Measurements from ENCODE around the gene ARHGEF38. TPM values are rescaled to one million over a fixed set of nuclear protein-coding genes. Genes with fewer than 3 reads are reported as not detected.

The ARHGEF38 gene
- total RNA-seq, 4 donors from 2014 or later: 0.13 to 0.29 TPM; not detected in 2

GRCh38 chr4:105556206-105556605, 3.8 kb downstream of the ARHGEF38 start:
- Histone ChIP-seq H3K9me3 (no peaks in the 10 kb centered on the region), H3K36me3 (no peaks in the 10 kb centered on the region), H3K27me3 (no peaks in the 10 kb centered on the region), H3K4me3 (no peak overlapping the region), H3K27ac (no peak overlapping the region), H3K4me1 (peaks cover 0 to 15% (median 6%) of the 10 kb centered on the region in 3 donors)
- intact Hi-C loops (cut with DNase I): no loop called here
- no peak for DNase-seq
- 79 to 81% methylated on average over 1 of the region's 1 CpG for WGBS, 2 donors
- TF ChIP-seq CTCF (IDR thresholded peaks at IDR 0.05): no peak
- TF ChIP-seq POLR2A (IDR thresholded peaks at IDR 0.05): no peak

DNA sequence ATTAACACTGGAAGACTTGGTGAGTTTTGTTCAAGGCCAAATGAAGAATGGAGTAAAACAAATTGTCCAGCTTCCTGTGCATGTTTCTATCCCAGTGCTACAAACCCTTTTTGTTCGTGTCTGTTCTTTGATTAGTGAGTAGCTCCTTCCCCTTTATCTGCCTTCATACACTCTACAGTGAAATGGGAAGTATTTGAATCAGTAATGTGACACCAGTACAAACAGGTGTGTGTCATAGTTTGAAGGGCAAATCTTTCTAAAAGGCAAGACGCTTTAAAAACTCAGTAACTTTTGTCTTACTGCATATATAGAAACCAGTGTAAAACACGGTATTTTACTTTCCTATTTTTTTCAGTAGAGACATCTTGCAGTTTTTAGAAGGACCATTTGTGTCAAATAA, 5.9 kb downstream of the ARHGEF38 start:
- Histone ChIP-seq H3K36me3 (no peaks in the 10 kb centered on the region), H3K27me3 (no peaks in the 10 kb centered on the region), H3K4me1 (no peaks in the 10 kb centered on the region), H3K9me3 (no peaks in the 10 kb centered on the region), H3K4me3 (no peak overlapping the region), H3K27ac (no peak overlapping the region)
- DNase-seq: no peak
- TF ChIP-seq POLR2A (IDR thresholded peaks at IDR 0.05) (no peak), CTCF (IDR thresholded peaks at IDR 0.05) (no peak)
- WGBS, 2 donors: 49 to 59% methylated on average over 3 of the region's 3 CpGs
- intact Hi-C loops (cut with DNase I): no loop called here

DNA sequence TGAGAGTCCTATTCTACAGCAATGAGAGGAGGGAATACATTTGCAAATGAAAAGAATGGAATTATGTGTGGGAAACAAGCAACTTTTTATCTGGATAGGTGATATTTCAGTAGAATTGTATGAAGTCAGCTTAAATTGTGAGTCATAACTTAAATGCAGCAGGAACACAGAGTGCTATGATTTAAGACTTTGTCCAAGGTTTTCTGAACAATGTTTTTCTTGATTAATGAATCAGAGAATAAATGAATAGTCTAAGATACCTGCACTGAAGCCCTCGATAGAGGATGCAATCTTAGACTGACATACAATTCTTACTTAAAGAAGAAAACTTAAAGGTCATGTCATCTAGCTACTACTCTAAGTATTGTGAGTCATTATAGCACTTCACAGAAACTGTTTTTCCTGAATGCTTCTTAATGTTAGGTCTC, 8.0 kb downstream of the ARHGEF38 start:
- Histone ChIP-seq H3K27ac (no peak overlapping the region), H3K4me3 (no peak overlapping the region), H3K27me3 (no peaks in the 10 kb centered on the region), H3K4me1 (no peaks in the 10 kb centered on the region), H3K36me3 (no peaks in the 10 kb centered on the region), H3K9me3 (no peaks in the 10 kb centered on the region)
- 17 to 37% methylated on average over 1 of the region's 1 CpG for WGBS, 2 donors
- TF ChIP-seq POLR2A (IDR thresholded peaks at IDR 0.05) (no peak), CTCF (IDR thresholded peaks at IDR 0.05) (no peak)
- intact Hi-C loops (cut with DNase I): no loop called here
- no peak for DNase-seq

DNA sequence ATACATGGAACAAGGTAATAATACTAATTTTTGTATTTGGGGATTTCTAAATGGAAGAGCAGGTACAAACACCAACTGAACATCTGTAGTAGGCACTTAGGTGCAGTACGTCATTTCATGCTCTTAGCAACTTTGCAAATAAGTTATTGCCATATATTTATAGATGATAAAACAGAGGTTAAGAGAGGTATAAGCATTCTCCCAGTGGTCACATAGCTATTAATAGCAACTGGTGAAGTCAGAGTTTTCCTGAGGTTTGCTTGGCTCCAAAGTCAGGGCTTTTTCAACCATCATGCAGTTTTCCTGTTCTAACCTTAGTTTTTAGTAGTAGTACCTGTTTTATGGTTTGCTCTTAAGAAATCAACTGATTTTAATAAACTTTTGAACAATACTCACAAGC, 10.9 kb downstream of the ARHGEF38 start:
- no peak for TF ChIP-seq CTCF (IDR thresholded peaks at IDR 0.05)
- TF ChIP-seq POLR2A (IDR thresholded peaks at IDR 0.05): no peak
- Histone ChIP-seq H3K4me1 (no peaks in the 10 kb centered on the region), H3K9me3 (no peaks in the 10 kb centered on the region), H3K4me3 (no peak overlapping the region), H3K36me3 (no peaks in the 10 kb centered on the region), H3K27me3 (no peaks in the 10 kb centered on the region), H3K27ac (no peak overlapping the region)
- no peak for DNase-seq
- intact Hi-C loops (cut with DNase I): no loop called here
- WGBS, 2 donors: 94 to 100% methylated on average over 1 of the region's 1 CpG

DNA sequence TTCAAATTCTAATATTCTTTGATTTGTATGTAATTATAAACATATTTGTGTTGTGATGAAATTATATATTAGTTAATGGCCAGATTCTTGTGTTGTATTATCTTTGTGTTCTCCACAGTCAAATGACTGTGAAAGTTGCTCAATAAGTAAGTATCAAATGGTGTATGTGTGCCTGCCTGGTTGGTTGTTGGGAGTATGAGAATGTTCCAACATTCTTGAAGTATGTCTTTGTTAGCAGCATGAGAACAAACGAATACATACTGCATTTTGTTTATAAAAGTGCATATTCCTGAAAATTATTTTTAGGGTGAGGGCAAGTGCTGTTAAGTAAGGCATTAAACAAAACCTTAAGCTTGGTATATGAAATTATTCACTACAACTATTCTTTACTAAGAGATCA, 16.2 kb downstream of the ARHGEF38 start:
- intact Hi-C loops (cut with DNase I): no loop called here
- 42 to 52% methylated on average over 1 of the region's 1 CpG for WGBS, 2 donors
- DNase-seq: no peak
- Histone ChIP-seq H3K36me3 (no peaks in the 10 kb centered on the region), H3K4me3 (no peak overlapping the region), H3K27me3 (no peaks in the 10 kb centered on the region), H3K4me1 (no peaks in the 10 kb centered on the region), H3K27ac (no peak overlapping the region), H3K9me3 (no peaks in the 10 kb centered on the region)
- TF ChIP-seq CTCF (IDR thresholded peaks at IDR 0.05): no peak
